Posterior cingulate gyrus (tissue), 11 donors: ENCODE results near the gene RNF141.

Experiments used
- DNase-seq, 10 donors: peaks; one replicate each; pipeline versions ENCODE4 v3.0.0 to v3.0.0-alpha.2; 2020 to 2021; ENCODE audit warnings: mixed read lengths in 3 of 10
- intact Hi-C: fragments of 100-400 bp; cut with DNase I; formaldehyde crosslinking; loops from one replicate; pipeline ENCODE4 v1.15.1; 2023

RNF141 gene

DNA sequence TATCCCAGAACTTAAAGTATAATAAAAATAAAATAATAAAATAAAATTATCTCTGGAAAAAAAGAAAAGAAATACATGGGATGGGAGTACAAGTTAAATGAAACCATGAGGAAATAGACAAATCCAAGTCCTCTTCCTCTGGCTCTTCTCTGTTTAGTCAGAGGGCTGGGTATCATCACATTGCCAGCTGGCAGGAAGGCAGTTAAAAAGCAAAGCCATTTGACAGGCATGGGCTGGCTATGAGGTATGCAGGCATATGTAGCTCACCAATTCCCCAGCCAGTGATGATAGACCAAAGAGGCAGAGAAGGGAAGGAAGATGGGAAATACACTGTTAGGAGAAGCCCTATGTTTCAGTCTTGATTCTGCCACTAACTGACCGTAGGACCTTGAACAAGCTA, 21.0 kb upstream of the RNF141 start:
- DNase-seq = no peak
- intact Hi-C loops = loop anchor here (10.0 kb wide), 1 partner anchor 173 kb away; no protein-coding TSS in a partner anchor

GRCh38 chr11:10561043-10561818, 20.2 kb upstream of the RNF141 start:
- DNase-seq = no peak
- intact Hi-C loops = loop anchor here (10.0 kb wide), 1 partner anchor 174 kb away; no protein-coding TSS in a partner anchor

DNA sequence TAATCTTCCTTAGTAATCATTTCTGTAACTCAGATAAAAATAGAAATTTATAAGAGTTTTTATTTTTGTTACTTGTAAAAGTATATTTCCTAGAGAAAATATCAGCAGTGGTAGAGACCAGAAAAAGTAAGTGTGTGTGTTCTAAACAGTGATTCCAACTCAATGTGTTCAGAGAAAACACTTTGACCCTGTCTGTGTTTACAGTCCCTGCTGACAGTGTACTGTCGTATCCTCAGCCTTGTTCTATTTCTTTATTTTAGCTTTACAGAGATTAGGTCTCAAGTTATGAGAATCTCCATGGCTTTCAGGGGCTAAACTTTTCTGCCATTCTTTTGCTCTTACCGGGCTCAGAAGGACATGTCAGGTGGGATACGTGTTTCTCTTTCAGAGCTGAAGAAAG, 17.3 kb upstream of the RNF141 start:
- intact Hi-C loops = no loop called here
- DNase-seq = no peak

DNA sequence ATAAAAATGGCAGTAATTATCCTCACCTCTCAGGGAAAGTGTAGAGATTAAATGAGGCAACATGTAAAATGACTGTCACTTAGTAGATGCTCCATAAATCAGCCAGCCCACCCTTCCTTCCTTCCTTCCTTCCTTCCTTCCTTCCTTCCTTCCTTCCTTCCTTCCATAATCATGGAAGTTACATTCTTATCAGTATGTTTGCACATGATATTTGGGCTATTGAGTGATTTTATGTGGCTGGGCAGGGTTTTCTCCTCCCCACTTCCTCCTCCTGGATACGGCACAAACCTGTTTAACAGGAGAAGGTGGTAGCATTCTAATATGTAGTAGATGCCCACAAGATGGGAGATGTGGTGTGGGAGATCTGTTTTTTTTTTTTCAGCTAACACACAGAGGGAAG, 15.6 kb upstream of the RNF141 start:
- intact Hi-C loops = no loop called here
- DNase-seq = no peak

- DNase-seq = no peak
- intact Hi-C loops = no loop called here
Measured at GRCh38 chr11:10551845-10552352, 10.9 kb upstream of the RNF141 start.

GRCh38 chr11:10551290-10551592, 10.3 kb upstream of the RNF141 start:
- intact Hi-C loops = no loop called here
- no peak for DNase-seq

- intact Hi-C loops = no loop called here
- DNase-seq = no peak
Measured at GRCh38 chr11:10550503-10551289, 9.7 kb upstream of the RNF141 start.

- intact Hi-C loops = no loop called here
- DNase-seq = peak in 1 of 10 donors; percentile 69
Measured at GRCh38 chr11:10544491-10545465, 3.8 kb upstream of the RNF141 start.

DNA sequence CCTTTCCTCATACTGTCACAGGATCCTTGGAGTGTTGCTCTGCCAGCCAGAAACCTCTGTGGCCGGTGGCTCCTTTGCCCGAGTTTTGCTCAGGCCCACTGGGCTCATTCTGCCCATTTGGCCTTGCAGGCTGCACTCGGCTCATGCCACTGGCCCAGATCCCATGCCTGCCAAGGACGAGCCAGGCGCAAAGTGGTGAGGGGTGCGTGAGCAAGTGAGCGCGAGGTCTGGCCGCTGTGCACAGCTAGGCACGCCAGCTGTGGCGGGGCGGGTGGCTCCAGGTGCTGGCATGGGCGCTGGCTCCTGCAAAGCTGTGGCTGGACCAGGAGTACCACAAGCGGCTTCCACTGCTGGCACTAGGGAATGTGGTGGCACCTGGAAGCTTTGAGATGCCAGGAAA, 2.8 kb upstream of the RNF141 start:
- peak in 2 of 10 donors; percentile 46 to 80 for DNase-seq
- intact Hi-C loops = no loop called here

- intact Hi-C loops = no loop called here
Measured at GRCh38 chr11:10542776-10543175, 1.8 kb upstream of the RNF141 start.

DNA sequence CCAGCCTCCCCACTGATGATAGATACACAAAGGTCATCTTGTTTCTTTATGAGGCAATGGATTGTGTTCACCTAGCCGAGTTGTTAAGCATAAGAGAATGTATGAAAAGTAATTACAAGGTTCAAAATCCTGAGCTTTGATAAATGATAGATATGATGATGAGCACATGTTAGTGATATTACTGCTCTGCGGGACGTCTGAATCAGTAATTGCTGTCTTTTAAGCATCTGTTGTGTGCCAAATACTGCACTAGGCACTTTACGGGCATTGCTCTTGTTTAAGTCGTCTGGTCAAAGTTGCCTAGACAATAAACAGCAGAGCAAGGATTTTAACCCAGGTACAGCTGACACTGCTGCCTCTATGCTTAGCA, 559 bp upstream of the RNF141 start:
- intact Hi-C loops = no loop called here

More at GRCh38 chr11:10542776-10543175, 1.8 kb upstream of the RNF141 start:
- no peak for DNase-seq

GRCh38 chr11:10540546-10540914, 457 bp downstream of the RNF141 start:
- DNase-seq = peak in 8 of 10 donors; percentile 33 to 91 (median 56)
- intact Hi-C loops = no loop called here

More for the DNA sequence above, 559 bp upstream of the RNF141 start:
- DNase-seq = no peak

DNA sequence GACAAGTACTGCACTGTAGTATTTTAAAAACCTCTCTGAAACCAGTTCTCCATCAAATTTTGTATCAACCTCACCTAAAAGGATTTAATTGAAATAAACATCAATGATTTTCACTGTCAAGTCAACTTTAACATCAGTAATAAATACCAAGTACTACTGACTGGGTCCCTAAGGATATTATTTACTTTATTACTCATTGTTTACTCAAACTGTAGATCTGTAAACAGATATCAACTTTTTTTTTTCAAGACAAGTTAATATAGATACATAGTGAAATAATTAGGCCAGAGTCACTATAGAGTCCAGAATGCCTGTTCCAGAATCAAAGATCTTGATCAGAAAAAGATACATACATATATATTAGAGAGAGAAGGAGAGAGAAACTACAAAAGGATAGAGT, 1.6 kb downstream of the RNF141 start:
- no peak for DNase-seq
- intact Hi-C loops = no loop called here

GRCh38 chr11:10538924-10539323, 2.1 kb downstream of the RNF141 start:
- intact Hi-C loops = no loop called here

GRCh38 chr11:10537600-10537999, 3.4 kb downstream of the RNF141 start:
- DNase-seq = no peak
- intact Hi-C loops = no loop called here

More at GRCh38 chr11:10538924-10539323, 2.1 kb downstream of the RNF141 start:
- DNase-seq = no peak

GRCh38 chr11:10534316-10534715, 6.7 kb downstream of the RNF141 start:
- DNase-seq = no peak
- intact Hi-C loops = loop anchor here (5.0 kb wide), 1 partner anchor 82 kb away; no protein-coding TSS in a partner anchor

DNA sequence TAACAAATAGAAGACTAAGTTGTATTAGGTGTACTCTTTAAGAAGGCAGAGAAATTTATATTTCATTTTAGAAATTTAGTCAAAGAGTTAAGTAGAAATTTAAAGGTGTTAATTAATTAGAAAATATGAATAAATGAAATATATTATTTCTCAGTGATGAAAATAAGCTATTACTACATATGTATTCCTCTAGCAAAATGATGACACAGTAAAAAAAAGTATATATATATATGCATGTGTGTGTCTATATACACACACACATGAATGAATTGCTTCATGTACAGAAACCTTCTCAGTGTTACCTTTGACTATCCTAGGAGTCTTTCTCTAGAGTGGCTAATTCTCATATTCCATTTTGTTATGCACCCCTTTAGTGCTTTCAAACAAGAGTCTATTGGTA, 7.7 kb downstream of the RNF141 start:
- no peak for DNase-seq
- intact Hi-C loops = loop anchor here (5.0 kb wide), 1 partner anchor 81 kb away; no protein-coding TSS in a partner anchor

DNA sequence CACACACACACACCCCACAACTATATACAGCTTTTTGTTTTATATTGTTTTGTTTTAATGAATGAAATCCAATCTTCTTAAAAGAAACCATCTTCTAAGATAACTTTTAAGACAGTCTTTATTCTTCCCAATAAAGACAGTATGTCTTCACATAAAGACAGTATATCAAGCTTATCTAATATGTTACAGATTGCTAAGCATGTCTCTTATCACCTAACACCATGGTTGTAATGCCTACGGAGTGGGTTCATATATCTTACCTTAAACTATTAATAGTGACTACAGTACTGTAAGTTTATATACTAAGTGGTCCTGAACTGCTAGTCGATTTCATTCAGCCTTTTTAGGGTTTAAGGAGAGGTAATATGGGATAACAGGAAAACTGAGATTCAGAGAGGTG, 8.5 kb downstream of the RNF141 start:
- intact Hi-C loops = loop anchor here (5.0 kb wide), 1 partner anchor 80 kb away; no protein-coding TSS in a partner anchor
- DNase-seq = no peak

- DNase-seq = no peak
- intact Hi-C loops = no loop called here
Measured at GRCh38 chr11:10529279-10529678, 11.7 kb downstream of the RNF141 start.

DNA sequence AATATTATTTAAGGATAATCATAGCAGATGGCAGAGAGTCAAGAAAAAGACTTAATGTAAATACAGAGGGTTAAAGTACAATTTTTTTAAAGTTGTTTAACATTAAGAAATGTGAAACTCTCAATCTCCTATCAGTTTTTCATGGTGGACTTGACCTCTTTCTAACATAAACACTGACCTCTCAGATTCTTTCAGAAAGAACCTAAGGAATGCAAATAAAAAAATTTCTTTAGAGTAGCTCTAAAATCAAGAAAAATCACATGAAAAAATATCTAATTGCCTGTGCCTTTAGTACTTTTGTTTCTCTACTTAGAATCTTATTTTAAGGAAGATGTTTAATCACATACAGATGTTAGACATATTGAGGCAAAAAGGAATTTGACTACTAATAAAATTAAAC, 12.9 kb downstream of the RNF141 start:
- intact Hi-C loops = no loop called here
- no peak for DNase-seq
